ENCODE measurements around the gene SEC24D.

The SEC24D gene

DNA sequence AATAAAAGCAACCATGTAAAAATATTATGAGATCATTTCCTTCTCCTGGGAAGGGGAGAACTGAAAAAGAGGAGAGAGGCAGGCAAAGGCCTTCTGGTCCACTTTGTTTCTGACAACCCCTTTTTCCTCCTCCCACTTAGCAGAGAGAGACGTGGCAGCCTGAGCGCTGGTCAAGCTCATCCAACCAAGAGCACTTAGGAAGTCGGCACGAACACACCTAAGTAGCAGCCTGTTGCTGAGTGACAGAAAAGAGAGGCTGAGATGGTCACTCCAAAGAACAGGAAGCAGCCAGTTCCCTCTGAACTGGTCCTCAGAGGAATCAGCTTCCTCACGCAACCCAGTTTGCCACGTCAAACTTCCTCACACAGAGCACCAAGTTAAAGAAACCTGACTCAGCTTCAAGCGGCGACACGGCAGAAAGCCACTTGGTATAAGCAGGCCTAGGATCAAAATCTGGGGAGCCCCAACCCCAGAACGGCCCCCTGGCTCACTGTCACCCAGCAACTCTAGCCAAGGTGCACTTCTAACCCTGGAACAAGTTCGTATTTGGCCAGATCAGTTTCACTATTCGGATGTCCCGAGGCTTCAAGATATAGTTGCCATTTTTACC lies 861 bp downstream of the SEC24D start:
- Histone ChIP-seq H3K9me3 (ENCODE audit: low read length) (no peaks in the 10 kb centered on the region), H3K27me3 (ENCODE audit: insufficient read depth, low read length) (no peaks in the 10 kb centered on the region), H3F3A (ENCODE audit: insufficient read depth, low read length) (no peaks in the 10 kb centered on the region), H3K4me2 (ENCODE audit: low read length) (peak overlapping the region; percentile 91), H3K79me2 (ENCODE audit: insufficient read depth, low read length) (no peaks in the 10 kb centered on the region), H3K36me3 (ENCODE audit: insufficient read depth, low read length) (peaks cover 9% of the 10 kb centered on the region; the same call in 1 of the 2 replicates), H3K9ac (ENCODE audit: low read length) (peak overlapping the region; percentile 92), H3K27ac (ENCODE audit: low read depth, low read length, poor library complexity, severe bottlenecking) (peak overlapping the region; percentile 27), H3K9me2 (ENCODE audit: low read depth, low read length) (no peaks in the 10 kb centered on the region), H4K20me1 (ENCODE audit: insufficient read depth, low read length) (no peaks in the 10 kb centered on the region), H3K4me1 (ENCODE audit: insufficient read depth, low read length, severe bottlenecking) (peaks cover 23% of the 10 kb centered on the region), H3K4me3 (ENCODE audit: low read depth, low read length, poor library complexity, severe bottlenecking) (peak overlapping the region; percentile 93), H2AFZ (ENCODE audit: low read length) (peak overlapping the region; percentile 70)
- TF ChIP-seq EZH2 (IDR thresholded peaks at IDR 0.05; ENCODE audit: borderline replicate concordance, low read length): no peak
- TF ChIP-seq, protein P1, sequence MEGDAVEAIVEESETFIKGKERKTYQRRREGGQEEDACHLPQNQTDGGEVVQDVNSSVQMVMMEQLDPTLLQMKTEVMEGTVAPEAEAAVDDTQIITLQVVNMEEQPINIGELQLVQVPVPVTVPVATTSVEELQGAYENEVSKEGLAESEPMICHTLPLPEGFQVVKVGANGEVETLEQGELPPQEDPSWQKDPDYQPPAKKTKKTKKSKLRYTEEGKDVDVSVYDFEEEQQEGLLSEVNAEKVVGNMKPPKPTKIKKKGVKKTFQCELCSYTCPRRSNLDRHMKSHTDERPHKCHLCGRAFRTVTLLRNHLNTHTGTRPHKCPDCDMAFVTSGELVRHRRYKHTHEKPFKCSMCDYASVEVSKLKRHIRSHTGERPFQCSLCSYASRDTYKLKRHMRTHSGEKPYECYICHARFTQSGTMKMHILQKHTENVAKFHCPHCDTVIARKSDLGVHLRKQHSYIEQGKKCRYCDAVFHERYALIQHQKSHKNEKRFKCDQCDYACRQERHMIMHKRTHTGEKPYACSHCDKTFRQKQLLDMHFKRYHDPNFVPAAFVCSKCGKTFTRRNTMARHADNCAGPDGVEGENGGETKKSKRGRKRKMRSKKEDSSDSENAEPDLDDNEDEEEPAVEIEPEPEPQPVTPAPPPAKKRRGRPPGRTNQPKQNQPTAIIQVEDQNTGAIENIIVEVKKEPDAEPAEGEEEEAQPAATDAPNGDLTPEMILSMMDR (IDR thresholded peaks at IDR 0.05; ENCODE audit: low read length): no peak

DNA sequence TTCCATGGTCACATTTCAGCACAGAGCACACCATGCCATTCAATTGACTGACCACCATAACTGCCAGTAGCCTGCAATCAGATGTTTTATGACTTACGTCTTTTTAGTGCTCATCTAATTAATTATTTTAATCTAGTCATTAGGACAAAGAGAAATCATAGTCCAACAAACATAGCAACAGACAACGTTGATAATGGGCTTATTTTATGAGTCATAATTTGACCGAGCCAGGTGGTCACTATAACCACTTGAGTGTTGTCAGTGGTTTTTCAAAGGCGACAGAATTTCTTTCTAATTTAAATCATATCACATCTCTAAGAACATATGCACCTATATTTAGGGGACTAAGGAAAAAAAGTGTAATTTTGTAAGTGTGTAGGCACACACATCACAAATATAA lies 1.9 kb downstream of the SEC24D start:
- peak overlapping the region; percentile 91 for H3K4me2 ChIP-seq (ENCODE audit: low read length)
- no peak overlapping the region for H2AFZ ChIP-seq (ENCODE audit: low read length)
- H3K27me3 ChIP-seq (ENCODE audit: insufficient read depth, low read length): no peaks in the 10 kb centered on the region
- H3F3A ChIP-seq (ENCODE audit: insufficient read depth, low read length): no peaks in the 10 kb centered on the region
- no peak overlapping the region for H3K27ac ChIP-seq (ENCODE audit: low read depth, low read length, poor library complexity, severe bottlenecking)
- H4K20me1 ChIP-seq (ENCODE audit: insufficient read depth, low read length): no peaks in the 10 kb centered on the region
- H3K9me2 ChIP-seq (ENCODE audit: low read depth, low read length): no peaks in the 10 kb centered on the region
- H3K9ac ChIP-seq (ENCODE audit: low read length): no peak overlapping the region
- no peak for TF ChIP-seq EZH2 (IDR thresholded peaks at IDR 0.05; ENCODE audit: borderline replicate concordance, low read length)
- TF ChIP-seq, protein P1 (IDR thresholded peaks at IDR 0.05; ENCODE audit: low read length): no peak
- H3K79me2 ChIP-seq (ENCODE audit: insufficient read depth, low read length): no peaks in the 10 kb centered on the region
- peaks cover 9% of the 10 kb centered on the region; the same call in 1 of the 2 replicates for H3K36me3 ChIP-seq (ENCODE audit: insufficient read depth, low read length)
- H3K4me1 ChIP-seq (ENCODE audit: insufficient read depth, low read length, severe bottlenecking): peaks cover 23% of the 10 kb centered on the region
- no peak overlapping the region for H3K4me3 ChIP-seq (ENCODE audit: low read depth, low read length, poor library complexity, severe bottlenecking)
- no peaks in the 10 kb centered on the region for H3K9me3 ChIP-seq (ENCODE audit: low read length)

DNA sequence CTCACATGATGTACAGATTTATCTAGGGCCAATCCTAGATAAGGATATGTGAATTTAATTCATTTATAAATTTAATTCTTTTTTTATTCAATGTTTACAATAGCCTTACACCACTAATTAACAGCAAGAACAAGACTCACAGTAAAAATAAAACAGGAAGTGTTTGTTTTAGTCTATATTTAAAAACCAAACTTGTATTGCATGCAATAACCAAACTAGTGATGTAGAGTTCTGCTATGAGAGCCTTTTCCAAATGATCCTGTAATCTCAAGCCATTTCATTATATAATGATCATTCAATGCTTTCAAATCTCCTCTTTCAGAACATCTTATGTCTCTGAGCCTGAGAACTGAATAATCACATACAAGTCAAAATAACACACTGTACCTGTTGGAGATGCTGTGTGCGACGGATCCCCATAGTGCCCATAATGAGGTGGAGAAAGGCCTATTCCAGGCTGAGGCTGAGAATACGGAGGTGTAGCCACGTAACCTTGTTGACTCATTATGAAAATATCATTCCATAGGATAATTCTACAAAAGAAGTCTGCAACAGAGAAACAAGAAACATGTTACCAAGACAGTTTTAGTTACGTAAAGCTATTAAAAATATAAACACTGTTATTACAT lies 2.6 kb downstream of the SEC24D start:
- H3F3A ChIP-seq (ENCODE audit: insufficient read depth, low read length): no peaks in the 10 kb centered on the region
- no peak overlapping the region for H3K4me3 ChIP-seq (ENCODE audit: low read depth, low read length, poor library complexity, severe bottlenecking)
- H3K9ac ChIP-seq (ENCODE audit: low read length): no peak overlapping the region
- H3K9me2 ChIP-seq (ENCODE audit: low read depth, low read length): no peaks in the 10 kb centered on the region
- no peaks in the 10 kb centered on the region for H3K9me3 ChIP-seq (ENCODE audit: low read length)
- H3K79me2 ChIP-seq (ENCODE audit: insufficient read depth, low read length): no peaks in the 10 kb centered on the region
- no peaks in the 10 kb centered on the region for H3K27me3 ChIP-seq (ENCODE audit: insufficient read depth, low read length)
- H3K36me3 ChIP-seq (ENCODE audit: insufficient read depth, low read length): peaks cover 9% of the 10 kb centered on the region; the same call in 1 of the 2 replicates
- no peak overlapping the region for H3K4me2 ChIP-seq (ENCODE audit: low read length)
- H3K4me1 ChIP-seq (ENCODE audit: insufficient read depth, low read length, severe bottlenecking): peaks cover 23% of the 10 kb centered on the region
- H4K20me1 ChIP-seq (ENCODE audit: insufficient read depth, low read length): no peaks in the 10 kb centered on the region
- TF ChIP-seq, protein P1 (IDR thresholded peaks at IDR 0.05; ENCODE audit: low read length): no peak
- TF ChIP-seq EZH2 (IDR thresholded peaks at IDR 0.05; ENCODE audit: borderline replicate concordance, low read length): no peak
- no peak overlapping the region for H2AFZ ChIP-seq (ENCODE audit: low read length)
- H3K27ac ChIP-seq (ENCODE audit: low read depth, low read length, poor library complexity, severe bottlenecking): no peak overlapping the region
